HepG2 (cell line): Measurements from ENCODE around the gene PYGO2. TPM values are rescaled to one million over a fixed set of nuclear protein-coding genes. Genes with fewer than 3 reads are reported as not detected.
A peak's percentile ranks its signal among the peaks of the same experiment; 100 is the strongest.

Experiments used
- BRCA1 ChIP-seq: sonication (generic); formaldehyde crosslinking; IDR thresholded peaks from 2 replicates; pipeline ENCODE4 v1.4.0; 2020; ENCODE audit warnings: missing genetic modification reagents
- CENPT ChIP-seq: sonication (generic); formaldehyde crosslinking; IDR thresholded peaks from 2 replicates; pipeline ENCODE4 v1.8.0; 2022; ENCODE audit warnings: low read depth, mild to moderate bottlenecking, moderate library complexity, missing genetic modification reagents
- EP300 ChIP-seq, 3 experiments: sonication (generic) in 1 of 3; formaldehyde crosslinking in 1 of 3; IDR thresholded peaks; 2 replicates each; pipeline versions ENCODE4 v1.5.1 to v1.6.1; 2011 to 2020; ENCODE audit warnings: low read depth in 2 of 3, low read length in 2 of 3, borderline replicate concordance in 1 of 3, improper control_type of control experiment in 1 of 3, mild to moderate bottlenecking in 1 of 3, missing genetic modification reagents in 1 of 3, moderate library complexity in 1 of 3
- GFI1 ChIP-seq: sonication (generic); formaldehyde crosslinking; IDR thresholded peaks from 2 replicates; pipeline ENCODE4 v1.5.0; 2020; ENCODE audit warnings: missing genetic modification reagents, mild to moderate bottlenecking, borderline replicate concordance
- HDAC2 ChIP-seq: sonication (generic); formaldehyde crosslinking; IDR thresholded peaks from 2 replicates; pipeline ENCODE4 v1.4.0; 2020; ENCODE audit warnings: missing genetic modification reagents
- HNF1B ChIP-seq: sonication (generic); formaldehyde crosslinking; IDR thresholded peaks from 2 replicates; pipeline ENCODE4 v1.5.1; 2020; ENCODE audit warnings: mild to moderate bottlenecking, moderate library complexity, missing genetic modification reagents
- KMT2B ChIP-seq: IDR thresholded peaks from 2 replicates; pipeline ENCODE4 v1.6.1; 2016; ENCODE audit warnings: missing genetic modification reagents, missing compliant biosample characterization
- MAF1 ChIP-seq: sonication (generic); formaldehyde crosslinking; IDR thresholded peaks from 2 replicates; pipeline ENCODE4 v1.5.0; 2020; ENCODE audit warnings: missing genetic modification reagents, borderline replicate concordance
- PCBP1 ChIP-seq: fragments of 200-400 bp; formaldehyde crosslinking; IDR thresholded peaks from 2 replicates; pipeline ENCODE4 v1.6.1; 2017; ENCODE audit warnings: mild to moderate bottlenecking, low read depth, low read length, borderline replicate concordance
- PLRG1 ChIP-seq: fragments of 450-650 bp; conservative IDR thresholded peaks from 2 replicates; pipeline ENCODE4 v1.6.1; 2016
- POLR2A ChIP-seq, 2 experiments: IDR thresholded peaks; 2 replicates each; pipeline ENCODE4 v1.6.1; 2011; ENCODE audit warnings: low read depth in 2 of 2, low read length in 2 of 2, mild to moderate bottlenecking in 1 of 2, moderate library complexity in 1 of 2; ENCODE audit not compliant: insufficient read depth in 1 of 2
- RFXAP ChIP-seq: sonication (generic); formaldehyde crosslinking; IDR thresholded peaks from 2 replicates; pipeline ENCODE4 v1.4.0; 2020; ENCODE audit warnings: missing genetic modification reagents, borderline replicate concordance
- SIX1 ChIP-seq: sonication (generic); formaldehyde crosslinking; IDR thresholded peaks from 2 replicates; pipeline ENCODE4 v1.4.0; 2020; ENCODE audit warnings: missing genetic modification reagents, borderline replicate concordance
- TRIM24 ChIP-seq: sonication (generic); formaldehyde crosslinking; IDR thresholded peaks from 2 replicates; pipeline ENCODE4 v1.8.0; 2022; ENCODE audit warnings: mild to moderate bottlenecking, missing genetic modification reagents
- ZNF124 ChIP-seq: sonication (generic); formaldehyde crosslinking; IDR thresholded peaks from 2 replicates; pipeline ENCODE4 v1.4.0; 2020; ENCODE audit warnings: missing genetic modification reagents
- ZNF335 ChIP-seq: sonication (generic); formaldehyde crosslinking; IDR thresholded peaks from 2 replicates; pipeline ENCODE4 v1.4.0; 2020; ENCODE audit warnings: missing genetic modification reagents
- ZNF501 ChIP-seq: sonication (generic); formaldehyde crosslinking; IDR thresholded peaks from 2 replicates; pipeline ENCODE4 v1.5.1; 2020; ENCODE audit warnings: mild to moderate bottlenecking, moderate library complexity, missing genetic modification reagents
- ZNF546 ChIP-seq: sonication (generic); formaldehyde crosslinking; conservative IDR thresholded peaks from 2 replicates; pipeline ENCODE4 v1.8.1; 2023; ENCODE audit warnings: mild to moderate bottlenecking, missing genetic modification reagents
- ZNF605 ChIP-seq: sonication (generic); formaldehyde crosslinking; IDR thresholded peaks from 2 replicates; pipeline ENCODE4 v1.8.0; 2022; ENCODE audit warnings: mild to moderate bottlenecking, missing genetic modification reagents
- ZNF691 ChIP-seq: sonication (generic); formaldehyde crosslinking; IDR thresholded peaks from 2 replicates; pipeline ENCODE4 v1.4.0; 2020; ENCODE audit warnings: missing genetic modification reagents, low read depth, mild to moderate bottlenecking, borderline replicate concordance
- ZNF703 ChIP-seq: sonication (generic); formaldehyde crosslinking; IDR thresholded peaks from 2 replicates; pipeline ENCODE4 v1.5.1; 2020; ENCODE audit warnings: missing genetic modification reagents, mild to moderate bottlenecking, moderate library complexity, borderline replicate concordance
- ZNF709 ChIP-seq: sonication (generic); formaldehyde crosslinking; IDR thresholded peaks from 2 replicates; pipeline ENCODE4 v1.5.0; 2020; ENCODE audit warnings: mild to moderate bottlenecking, missing genetic modification reagents
- ZSCAN12 ChIP-seq: sonication (generic); formaldehyde crosslinking; IDR thresholded peaks from 2 replicates; pipeline ENCODE4 v1.9.0; 2021; ENCODE audit warnings: mild to moderate bottlenecking, missing genetic modification reagents
- ZUFSP ChIP-seq: sonication (generic); formaldehyde crosslinking; IDR thresholded peaks from 2 replicates; pipeline ENCODE4 v1.9.0; 2021; ENCODE audit warnings: missing genetic modification reagents, mild to moderate bottlenecking, borderline replicate concordance
- polyA plus RNA-seq, 8 experiments: library from polyadenylated mRNA; depleted of rRNA in 3 of 8; stranded (reverse) in 7 of 8; unstranded in 1 of 8; fragments of >200 nt; fragmentation: Illumina TruSeq in 4 of 8; extraction: Trizol in 4 of 8; gene quantifications; 2 replicates each; pipeline versions ENCODE4 v1.2.1 to v1.2.3, GENCODE V29; 2011 to 2016; ENCODE audit warnings: low read depth in 4 of 8, missing spikeins in 1 of 8, mixed read lengths in 1 of 8; ENCODE audit not compliant: insufficient read depth in 1 of 8
- total RNA-seq, 5 experiments: library from RNA; depleted of rRNA; stranded (reverse); fragments of >200 nt; fragmentation: Illumina TruSeq; extraction: Trizol; gene quantifications; 2 replicates each; pipeline ENCODE4 v1.2.3, GENCODE V29; 2016; ENCODE audit warnings: low read depth in 1 of 5

The PYGO2 gene
- total and polyA plus RNA-seq, 2 of the 13 experiments (the other 11 are each of a cell fraction or from before 2014, with no cell fraction given): 20.3 to 21.8 TPM

- TF ChIP-seq ZSCAN12 (CRISPR knock-in tag) (peak; percentile 71; the same call in 1 of the 2 replicates), ZNF605 (CRISPR knock-in tag) (peak; percentile 55), ZNF124 (CRISPR knock-in tag) (no peak), RFXAP (CRISPR knock-in tag) (0 out of 2 replicates have a peak, but pooled peaks have one; percentile 13), CENPT (CRISPR knock-in tag) (no peak), ZNF335 (CRISPR knock-in tag) (peak; percentile 63; the same call in 1 of the 2 replicates), HDAC2 (CRISPR knock-in tag) (no peak), ZNF546 (CRISPR knock-in tag) (0 out of 2 replicates have a peak, but pooled peaks have one; percentile 2), GFI1 (no peak), PCBP1 (no peak), EP300 (IDR thresholded peaks at IDR 0.05; ENCODE audit: low read depth in 2 of 2, low read length in 2 of 2) (no peak; a peak in 1 of 4 replicates), EP300 (CRISPR knock-in tag; IDR thresholded peaks at IDR 0.05; ENCODE audit: borderline replicate concordance) (peak; percentile 36; the same call in 1 of the 2 replicates), BRCA1 (CRISPR knock-in tag) (no peak), SIX1 (CRISPR knock-in tag) (peak; percentile 9; the same call in 1 of the 2 replicates), ZNF691 (CRISPR knock-in tag) (peak; percentile 42; the same call in 1 of the 2 replicates), ZNF703 (CRISPR knock-in tag) (no peak), HNF1B (CRISPR knock-in tag) (no peak), TRIM24 (CRISPR knock-in tag) (no peak), POLR2A (IDR thresholded peaks at IDR 0.05; ENCODE audit: insufficient read depth in 1 of 2, low read depth in 2 of 2, low read length in 2 of 2) (peak; percentile 80 to 81), ZNF501 (CRISPR knock-in tag) (no peak), PLRG1 (no peak), KMT2B (CRISPR knock-in tag) (peak; percentile 48; the same call in 1 of the 2 replicates), MAF1 (CRISPR knock-in tag) (no peak), ZNF709 (CRISPR knock-in tag) (no peak), ZUFSP (no peak)
Measured at GRCh38 chr1:154974808-154975408, 13.3 kb upstream of the PYGO2 start (continued).
